Fibroblast of mammary gland (primary cell): ENCODE data around the gene MS4A18.

Source experiments
- DNase-seq: peaks from one replicate; pipeline ENCODE4 v3.0.0-alpha.2; 2010; ENCODE audit warnings: low read depth
- H3K4me3 ChIP-seq: 2 replicates; pipeline ENCODE4 v1.5.1; 2011; ENCODE audit warnings: low read depth, mild to moderate bottlenecking, low read length, moderate library complexity; ENCODE audit not compliant: control insufficient read depth
- CTCF ChIP-seq: conservative IDR thresholded peaks from 2 replicates; pipeline ENCODE4 v1.5.1; 2011; ENCODE audit warnings: low read depth, low read length, inconsistent platforms; ENCODE audit not compliant: control insufficient read depth, insufficient read depth

Gene MS4A18

GRCh38 chr11:60785806-60786361 lies 61.4 kb downstream of the MS4A18 start:
- no peak for TF ChIP-seq CTCF
- DNase-seq, result peak; percentile 66

GRCh38 chr11:60786811-60787567 lies 62.5 kb downstream of the MS4A18 start:
- no peak overlapping the region for H3K4me3 ChIP-seq
- DNase-seq, result peak; percentile 92
- TF ChIP-seq CTCF, result no peak

More at GRCh38 chr11:60785806-60786361, 61.4 kb downstream of the MS4A18 start:
- no peak overlapping the region for H3K4me3 ChIP-seq

- no peak overlapping the region for H3K4me3 ChIP-seq
- no peak for DNase-seq
- TF ChIP-seq CTCF, result no peak
Observed at GRCh38 chr11:60788401-60789125, 64.0 kb downstream of the MS4A18 start.

- TF ChIP-seq CTCF, result no peak
- H3K4me3 ChIP-seq, result no peak overlapping the region
- no peak for DNase-seq
Observed at GRCh38 chr11:60790726-60791125, 66.2 kb downstream of the MS4A18 start.

DNA sequence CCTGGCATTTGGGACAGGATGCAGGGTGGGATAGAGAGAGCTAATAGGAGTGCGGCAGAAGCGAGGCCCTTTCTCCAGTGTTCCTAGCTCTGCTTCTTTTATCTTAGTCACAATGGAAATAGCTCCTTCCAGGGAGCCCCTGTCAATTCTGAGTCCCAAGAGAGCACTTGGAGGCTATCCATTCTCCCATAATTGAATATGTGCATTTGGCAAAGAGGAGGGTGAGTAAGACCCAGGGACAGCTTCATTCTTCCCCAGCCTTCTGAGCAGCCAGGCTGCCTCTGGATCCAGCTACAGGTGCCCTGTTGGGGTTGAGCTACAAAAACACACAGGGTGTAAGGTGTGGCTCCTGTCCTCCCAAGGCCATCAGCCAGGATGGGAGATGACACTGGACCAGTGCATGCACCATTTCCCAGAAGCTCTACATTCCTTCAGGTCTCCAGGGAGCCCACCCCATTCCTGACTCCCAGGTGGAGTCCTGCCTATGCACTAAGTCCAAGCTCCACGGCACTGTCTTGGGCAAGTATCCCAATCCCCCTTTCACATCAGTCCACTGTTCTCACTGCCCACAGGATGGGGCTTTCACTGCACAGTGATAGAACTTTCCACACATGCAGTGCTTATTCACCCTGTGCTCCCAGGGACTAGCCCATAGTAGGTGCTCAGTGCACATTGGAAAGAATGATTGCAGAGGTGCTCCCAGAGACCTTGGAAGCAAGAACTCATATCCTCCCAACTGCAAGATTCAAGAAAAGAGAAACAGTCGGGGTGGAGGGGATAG lies 66.8 kb downstream of the MS4A18 start:
- H3K4me3 ChIP-seq, result no peak overlapping the region
- no peak for TF ChIP-seq CTCF
- DNase-seq, result no peak

DNA sequence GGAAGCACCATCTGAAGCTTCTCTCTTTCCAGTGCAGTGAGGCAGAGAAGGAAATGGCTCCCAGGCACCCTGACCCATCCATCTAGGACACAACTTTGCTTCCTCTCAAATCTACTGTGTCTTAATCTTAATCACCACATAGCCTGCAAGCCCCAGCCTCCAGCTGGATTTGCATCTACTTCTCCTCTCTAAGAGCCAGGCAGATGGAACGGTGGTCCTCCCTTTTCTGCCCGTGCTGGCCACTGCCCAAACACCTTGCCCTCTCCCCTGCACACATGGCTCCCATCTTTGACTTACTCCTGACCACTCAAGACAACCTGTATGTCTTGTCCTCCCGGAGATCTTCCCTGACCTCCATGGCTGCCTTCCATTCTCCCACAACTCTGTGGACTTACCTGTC lies 68.0 kb downstream of the MS4A18 start:
- H3K4me3 ChIP-seq, result no peak overlapping the region
- TF ChIP-seq CTCF, result no peak
- no peak for DNase-seq
